Hepatocyte (in vitro differentiated cells): ENCODE measurements around the gene RPS4Y1. TPM values are rescaled to one million over a fixed set of nuclear protein-coding genes. Genes with fewer than 3 reads are reported as not detected.

Source experiments
- DNase-seq: peaks from one replicate; pipeline ENCODE4 v3.0.0-alpha.2; 2016; ENCODE audit warnings: low spot score
- H2AFZ ChIP-seq: fragments of 200-600 bp; sonication (generic); 2 replicates; pipeline ENCODE4 v1.6.0; 2016; ENCODE audit warnings: antibody characterized with exemption, mild to moderate bottlenecking
- H3K27ac ChIP-seq: fragments of 200-600 bp; sonication (generic); 2 replicates; pipeline ENCODE4 v1.5.1; 2016; ENCODE audit warnings: mild to moderate bottlenecking
- H3K27me3 ChIP-seq: fragments of 200-600 bp; sonication (generic); 2 replicates; pipeline ENCODE4 v1.6.1; 2016
- H3K36me3 ChIP-seq: fragments of 200-600 bp; sonication (generic); replicated peaks from 2 replicates; pipeline ENCODE4 v1.5.1; 2016; ENCODE audit warnings: low read depth; ENCODE audit not compliant: insufficient read depth
- H3K4me1 ChIP-seq: fragments of 200-600 bp; sonication (generic); 2 replicates; pipeline ENCODE4 v1.5.1; 2016; ENCODE audit warnings: mild to moderate bottlenecking, moderate library complexity; ENCODE audit not compliant: insufficient read depth
- H3K4me2 ChIP-seq: fragments of 200-600 bp; sonication (generic); 2 replicates; pipeline ENCODE4 v1.6.0; 2016
- H3K4me3 ChIP-seq: fragments of 200-600 bp; sonication (generic); 2 replicates; pipeline ENCODE4 v1.5.1; 2016; ENCODE audit warnings: mild to moderate bottlenecking
- H3K79me2 ChIP-seq: fragments of 200-600 bp; sonication (generic); 2 replicates; pipeline ENCODE4 v1.6.0; 2017; ENCODE audit warnings: mild to moderate bottlenecking
- H3K9me2 ChIP-seq: fragments of 200-600 bp; sonication (generic); replicated peaks from 2 replicates; pipeline ENCODE4 v1.6.0; 2017; ENCODE audit warnings: mild to moderate bottlenecking; ENCODE audit not compliant: insufficient read depth
- H3K9me3 ChIP-seq: fragments of 200-600 bp; sonication (generic); 2 replicates; pipeline ENCODE4 v1.5.1; 2016; ENCODE audit warnings: low read depth, mild to moderate bottlenecking
- H4K20me1 ChIP-seq: fragments of 200-600 bp; sonication (generic); 2 replicates; pipeline ENCODE4 v1.6.0; 2016; ENCODE audit warnings: mild to moderate bottlenecking; ENCODE audit not compliant: insufficient read depth, poor library complexity, severe bottlenecking
- CTCF ChIP-seq: fragments of 200-600 bp; sonication (generic); IDR thresholded peaks from 2 replicates; pipeline ENCODE4 v1.5.1; 2016; ENCODE audit warnings: antibody characterized with exemption, mild to moderate bottlenecking; ENCODE audit not compliant: poor library complexity
- EZH2 ChIP-seq: fragments of 200-600 bp; sonication (generic); IDR thresholded peaks from 2 replicates; pipeline ENCODE4 v1.6.1; 2016; ENCODE audit warnings: antibody characterized with exemption, mild to moderate bottlenecking, borderline replicate concordance
- EZH2phosphoT487 ChIP-seq: fragments of 200-600 bp; sonication (generic); IDR thresholded peaks from one replicate; pipeline ENCODE4 v1.6.1; 2018; ENCODE audit warnings: antibody characterized with exemption, mild to moderate bottlenecking, low read depth, moderate library complexity; ENCODE audit not compliant: unreplicated experiment, severe bottlenecking
- WGBS: methylation state at CpG from one replicate; pipeline ENCODE4 v1.1.6; 2016; ENCODE audit warnings: low lambda C conversion rate; ENCODE audit errors: missing lambda C conversion rate; 5-methylcytosine and 5-hydroxymethylcytosine counted together
- polyA plus RNA-seq: library from polyadenylated mRNA; unstranded; fragments of >200 nt; fragmentation: Nextera tagmentation; extraction: Ambion mirVana; gene quantifications from 2 replicates; pipeline ENCODE4 v1.2.1, GENCODE V29; 2016
- total RNA-seq: library from RNA; depleted of rRNA; stranded (reverse); fragments of >200 nt; gene quantifications from 2 replicates; pipeline ENCODE4 v1.2.3, GENCODE V29; 2014

The RPS4Y1 gene
- total and polyA plus RNA-seq, 2 experiments from 2014 or later: not detected

GRCh38 chrY:2848384-2848783 is 7.0 kb downstream of the RPS4Y1 start:
- H3K27me3 ChIP-seq: no peaks in the 10 kb centered on the region
- no peaks in the 10 kb centered on the region for H3K79me2 ChIP-seq
- no peak overlapping the region for H2AFZ ChIP-seq
- H3K9me3 ChIP-seq: no peaks in the 10 kb centered on the region
- H4K20me1 ChIP-seq: no peaks in the 10 kb centered on the region
- no peaks in the 10 kb centered on the region for H3K4me1 ChIP-seq
- WGBS: no CpG with 5 or more reads among the region's 2 CpGs
- TF ChIP-seq EZH2 (no peak), EZH2phosphoT487 (no peak), CTCF (no peak)
- no peak for DNase-seq
- H3K4me2 ChIP-seq: no peak overlapping the region
- no peaks in the 10 kb centered on the region for H3K9me2 ChIP-seq
- H3K36me3 ChIP-seq: no peaks in the 10 kb centered on the region
- no peak overlapping the region for H3K27ac ChIP-seq
- H3K4me3 ChIP-seq: no peak overlapping the region

- no peaks in the 10 kb centered on the region for H3K9me3 ChIP-seq
- no peak for DNase-seq
- no peaks in the 10 kb centered on the region for H3K9me2 ChIP-seq
- H3K79me2 ChIP-seq: no peaks in the 10 kb centered on the region
- H2AFZ ChIP-seq: no peak overlapping the region
- no peak overlapping the region for H3K4me3 ChIP-seq
- H3K27ac ChIP-seq: no peak overlapping the region
- H3K4me2 ChIP-seq: no peak overlapping the region
- no CpG with 5 or more reads among the region's 1 CpG for WGBS
- no peaks in the 10 kb centered on the region for H3K36me3 ChIP-seq
- no peaks in the 10 kb centered on the region for H4K20me1 ChIP-seq
- H3K27me3 ChIP-seq: no peaks in the 10 kb centered on the region
- H3K4me1 ChIP-seq: no peaks in the 10 kb centered on the region
- TF ChIP-seq EZH2 (no peak), EZH2phosphoT487 (no peak), CTCF (no peak)
Observed at GRCh38 chrY:2849368-2849767, 8.0 kb downstream of the RPS4Y1 start.

GRCh38 chrY:2854145-2854774 is 12.9 kb downstream of the RPS4Y1 start:
- no peak for TF ChIP-seq CTCF
- TF ChIP-seq EZH2: no peak
- no peak for TF ChIP-seq EZH2phosphoT487
- Histone ChIP-seq H3K27ac (no peak overlapping the region), H3K36me3 (no peaks in the 10 kb centered on the region)

GRCh38 chrY:2857068-2857467 is 15.7 kb downstream of the RPS4Y1 start:
- Histone ChIP-seq H3K36me3 (no peaks in the 10 kb centered on the region), H3K4me1 (no peaks in the 10 kb centered on the region), H3K27me3 (no peaks in the 10 kb centered on the region), H3K79me2 (no peaks in the 10 kb centered on the region), H3K27ac (no peak overlapping the region), H3K4me2 (no peak overlapping the region), H3K4me3 (no peak overlapping the region), H2AFZ (no peak overlapping the region), H3K9me2 (no peaks in the 10 kb centered on the region), H3K9me3 (no peaks in the 10 kb centered on the region), H4K20me1 (no peaks in the 10 kb centered on the region)
- TF ChIP-seq EZH2phosphoT487 (no peak), CTCF (no peak), EZH2 (no peak)
- WGBS: no CpG with 5 or more reads among the region's 5 CpGs
- no peak for DNase-seq

More at GRCh38 chrY:2854145-2854774, 12.9 kb downstream of the RPS4Y1 start:
- Histone ChIP-seq H3K27me3 (no peaks in the 10 kb centered on the region), H2AFZ (no peak overlapping the region), H3K4me3 (no peak overlapping the region), H3K4me2 (no peak overlapping the region), H4K20me1 (no peaks in the 10 kb centered on the region), H3K79me2 (no peaks in the 10 kb centered on the region), H3K9me2 (no peaks in the 10 kb centered on the region), H3K4me1 (no peaks in the 10 kb centered on the region), H3K9me3 (no peaks in the 10 kb centered on the region)
- DNase-seq: no peak
- WGBS: no CpG with 5 or more reads among the region's 6 CpGs
